G401.6 (cell line): ENCODE measurements around the gene IRAK1.
A peak's percentile ranks its signal among the peaks of the same experiment; 100 is the strongest.
"Not testable (repeated sequence)": the region's sequence is repeated elsewhere in the genome, so short reads cannot be mapped to it uniquely, and the experiment has no call there.

Source experiments
- FAIRE-seq: peaks from 2 replicates; lab custom pipeline; 2012; peaks lifted over from hg19 to GRCh38; lab: Jason Lieb, UNC

Gene IRAK1

GRCh38 chrX:153993978-153994377 is 25.7 kb downstream of the IRAK1 start:
- no peak for FAIRE-seq

- no peak for FAIRE-seq
Observed at GRCh38 chrX:153993079-153993478, 26.6 kb downstream of the IRAK1 start.

- FAIRE-seq, result no peak
Observed at GRCh38 chrX:153992180-153992579, 27.5 kb downstream of the IRAK1 start.

GRCh38 chrX:153991013-153991580 is 28.6 kb downstream of the IRAK1 start:
- no peak for FAIRE-seq

GRCh38 chrX:153989973-153990655 is 29.6 kb downstream of the IRAK1 start:
- no peak for FAIRE-seq

GRCh38 chrX:153988493-153988892 is 31.2 kb downstream of the IRAK1 start:
- FAIRE-seq, result no peak

GRCh38 chrX:153984351-153985178 is 35.1 kb downstream of the IRAK1 start:
- no peak for FAIRE-seq

- no peak for FAIRE-seq
Observed at GRCh38 chrX:153983321-153983801, 36.3 kb downstream of the IRAK1 start.

- no peak for FAIRE-seq
Observed at GRCh38 chrX:153981771-153982533, 37.8 kb downstream of the IRAK1 start.

GRCh38 chrX:153981231-153981630 is 38.5 kb downstream of the IRAK1 start:
- no peak for FAIRE-seq

GRCh38 chrX:153980394-153980793 is 39.3 kb downstream of the IRAK1 start:
- FAIRE-seq, result not testable (repeated sequence)

GRCh38 chrX:153974726-153975286 is 44.9 kb downstream of the IRAK1 start:
- FAIRE-seq, result no peak

- no peak for FAIRE-seq
Observed at GRCh38 chrX:153974003-153974725, 45.5 kb downstream of the IRAK1 start.

- no peak for FAIRE-seq
Observed at GRCh38 chrX:153973127-153974002, 46.3 kb downstream of the IRAK1 start.

GRCh38 chrX:153972368-153973126 is 47.2 kb downstream of the IRAK1 start, which contains the start of gene TMEM187:
Gene TMEM187 (plus strand): TSS chrX:153972754. CDS start chrX:153982063, 9,309 bp downstream.
- no peak for FAIRE-seq

- FAIRE-seq, result peak; percentile 87
Observed at GRCh38 chrX:153971450-153972367, 48.0 kb downstream of the IRAK1 start, which contains the start of gene HCFC1. Gene HCFC1 (minus strand): TSS chrX:153971818. CDS start chrX:153970840, 978 bp downstream.

GRCh38 chrX:153971124-153971449 is 48.6 kb downstream of the IRAK1 start:
- FAIRE-seq, result peak; percentile 90
